Cerebellar cortex (tissue), 1 donor: Measurements from ENCODE around the gene EIPR1.
A peak's percentile ranks its signal among the peaks of the same experiment; 100 is the strongest.
"Not testable (repeated sequence)": the region's sequence is repeated elsewhere in the genome, so short reads cannot be mapped to it uniquely, and the experiment has no call there.

Experiments used
- DNase-seq: peaks from one replicate; pipeline ENCODE4 v3.0.0-alpha.2; 2015; ENCODE audit warnings: low spot score

EIPR1 gene

DNA sequence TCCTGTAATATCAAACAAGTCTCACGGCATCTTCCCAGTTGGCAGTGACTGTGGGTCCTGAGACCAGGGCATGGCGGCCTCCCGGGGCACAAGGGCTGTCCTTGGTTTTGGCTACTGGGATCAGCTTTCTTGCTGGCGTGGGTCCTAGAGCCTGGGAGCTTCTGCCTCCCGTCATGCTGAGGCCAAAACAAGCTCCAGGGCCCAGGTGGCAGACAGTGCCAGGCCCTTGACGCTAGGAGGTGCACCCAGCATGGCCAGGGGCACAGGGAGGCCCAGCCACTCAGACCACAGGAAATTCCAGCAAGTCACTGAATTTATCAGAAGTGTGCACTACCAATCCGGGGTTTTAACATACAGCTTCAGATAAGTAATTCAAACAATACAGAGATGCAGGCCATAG, 184.7 kb downstream of the EIPR1 start:
- DNase-seq = peak; percentile 59

DNA sequence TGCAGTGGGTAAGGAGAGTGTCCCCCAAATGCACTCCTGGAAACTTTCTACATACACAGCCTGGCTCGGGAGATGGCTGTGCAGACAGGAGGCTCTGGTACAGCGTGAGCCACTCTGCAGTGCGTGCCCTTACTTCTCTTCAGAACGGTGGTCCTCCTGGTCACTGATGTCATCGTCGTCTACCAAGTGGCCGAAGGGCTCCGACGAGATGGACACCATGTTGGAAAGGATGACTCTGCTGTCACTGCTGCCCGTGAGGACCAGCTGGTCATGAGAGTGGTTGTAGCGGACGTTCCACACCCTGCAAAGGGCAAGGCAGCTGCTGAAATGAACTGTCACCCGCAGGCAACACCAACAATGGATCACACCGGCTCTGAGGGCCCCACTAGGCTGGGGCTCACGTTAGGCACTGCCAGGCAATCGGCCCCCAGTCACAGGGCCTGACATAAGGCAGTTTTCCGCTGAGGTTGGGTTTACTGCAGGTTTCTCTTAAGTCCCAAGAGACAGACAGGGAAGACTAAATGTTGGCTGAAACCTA, 185.3 kb downstream of the EIPR1 start:
- no peak for DNase-seq

DNA sequence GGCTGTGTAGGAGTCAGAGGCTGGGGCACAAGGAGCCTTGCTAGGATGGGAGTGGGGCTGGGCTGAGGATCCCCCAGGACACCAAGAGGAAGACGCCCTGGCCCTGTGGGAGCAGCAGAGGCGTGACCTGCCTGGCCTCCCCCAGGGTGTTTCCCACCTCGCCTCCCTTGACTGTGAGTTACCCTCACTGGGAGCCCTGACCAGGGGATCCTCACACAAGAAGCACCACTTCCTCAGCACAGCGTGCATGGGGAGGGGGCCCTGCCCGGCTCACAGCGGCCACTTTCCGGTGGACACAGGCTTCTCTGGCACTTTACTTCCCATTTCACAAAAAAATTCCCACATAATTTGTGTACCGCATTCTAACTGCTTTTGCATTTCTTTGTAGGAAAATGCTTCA, 187.7 kb downstream of the EIPR1 start:
- DNase-seq = no peak

DNA sequence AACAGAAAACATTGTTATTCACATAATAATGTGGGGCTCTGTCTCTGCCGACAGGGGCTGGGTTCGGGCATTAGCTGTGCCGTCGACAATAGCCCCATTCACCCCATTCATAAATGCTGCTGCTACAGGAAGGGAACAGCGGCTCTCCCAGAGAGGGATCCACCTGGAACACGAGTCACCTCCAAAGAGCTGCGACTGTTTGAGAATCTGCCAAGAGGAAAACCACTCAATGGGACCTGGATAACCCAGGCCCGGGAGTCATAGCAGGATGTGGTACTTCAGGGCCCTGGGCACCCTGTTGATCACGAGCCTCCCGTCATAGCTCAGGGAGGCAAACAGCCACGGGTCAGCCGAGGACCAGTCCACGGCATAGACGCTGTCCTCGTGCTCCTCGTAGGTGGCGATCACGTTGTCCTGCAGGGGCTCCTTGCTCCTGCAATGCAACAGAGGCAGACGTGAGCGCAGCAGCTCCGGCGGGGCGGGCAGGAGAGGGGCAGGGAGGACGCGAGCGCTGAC, 188.5 kb downstream of the EIPR1 start:
- no peak for DNase-seq

DNA sequence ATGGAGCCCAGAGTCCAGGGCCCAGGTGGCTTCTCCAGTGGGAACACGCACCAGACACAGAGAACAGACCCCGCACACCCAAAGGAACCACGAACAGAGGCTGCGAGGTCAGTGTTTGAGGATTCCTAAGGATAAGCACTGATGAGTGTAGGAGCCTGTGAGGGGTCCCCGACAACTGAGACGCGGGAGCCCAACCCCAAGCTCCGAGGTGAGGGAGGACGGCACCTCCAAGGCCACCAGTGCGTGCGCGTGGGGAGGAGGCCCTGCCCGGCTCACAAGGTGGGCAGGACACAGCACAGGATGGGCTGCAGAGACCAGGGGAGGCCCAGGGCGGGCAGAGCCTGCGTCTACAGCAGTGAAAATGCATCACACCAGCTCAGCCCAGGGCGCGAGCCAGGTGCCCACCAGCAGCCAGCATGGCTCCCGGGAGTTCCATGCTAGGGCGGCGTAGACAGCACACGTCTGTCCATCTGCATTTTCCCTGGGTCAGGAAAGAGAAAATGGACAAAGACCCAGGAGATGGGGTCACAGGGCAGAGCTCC, 189.1 kb downstream of the EIPR1 start:
- DNase-seq = no peak

DNA sequence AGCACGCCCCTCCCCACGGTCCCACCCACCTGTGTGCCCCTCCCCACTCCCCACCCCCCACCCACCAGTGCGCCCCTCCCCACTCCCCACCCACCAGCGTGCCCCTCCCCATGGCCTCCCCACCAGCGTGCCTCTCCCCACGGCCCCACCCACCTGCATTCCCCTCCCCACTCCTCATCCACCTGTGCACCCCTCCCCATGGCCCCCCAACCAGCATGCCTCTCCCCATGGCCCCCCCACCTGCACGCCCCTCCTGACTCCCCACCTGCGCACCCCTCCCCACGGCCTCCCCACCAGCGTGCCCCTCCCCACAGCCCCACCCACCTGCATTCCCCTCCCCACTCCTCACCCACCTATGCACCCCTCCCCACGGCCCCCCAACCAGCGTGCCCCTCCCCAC, 190.2 kb downstream of the EIPR1 start:
- DNase-seq = no peak

DNA sequence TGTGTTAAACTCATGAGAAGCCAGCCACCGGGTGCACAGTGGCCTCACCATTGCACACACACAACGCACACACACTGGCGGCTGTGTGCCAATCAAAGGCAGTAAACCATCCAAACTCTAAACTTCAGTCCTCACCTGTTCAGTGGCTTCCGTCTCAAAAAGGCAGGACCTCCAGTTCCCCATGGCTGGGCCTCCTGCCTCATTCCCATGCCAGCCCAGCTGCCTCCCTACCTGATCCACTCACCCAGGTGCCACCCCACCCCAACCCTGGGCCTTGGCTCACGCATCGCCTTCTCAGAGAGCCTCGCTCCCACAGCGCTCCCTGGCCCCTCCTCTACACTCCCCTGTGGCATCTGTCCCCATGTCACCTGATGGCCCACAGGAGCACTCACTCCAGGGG, 190.9 kb downstream of the EIPR1 start:
- no peak for DNase-seq

DNA sequence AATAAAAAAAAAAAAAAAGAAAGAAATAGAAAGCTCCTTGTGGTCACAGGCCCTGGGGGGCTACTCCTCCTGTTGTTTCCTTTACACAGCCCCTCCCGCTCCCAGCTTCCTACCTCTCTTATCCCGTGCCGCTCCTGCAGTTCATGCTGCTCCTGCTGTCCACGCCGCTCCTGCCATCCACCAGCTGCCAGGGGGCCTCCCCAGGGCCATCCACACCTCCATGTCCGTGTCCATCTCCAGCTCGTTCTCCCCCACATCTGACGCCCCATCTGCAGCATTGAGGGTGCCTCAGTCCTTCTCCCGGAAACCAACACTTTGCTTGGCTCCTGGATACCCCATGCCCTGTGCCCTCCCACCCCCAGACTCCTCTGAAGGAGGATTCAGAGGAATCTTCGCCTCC, 191.7 kb downstream of the EIPR1 start:
- no peak for DNase-seq

DNA sequence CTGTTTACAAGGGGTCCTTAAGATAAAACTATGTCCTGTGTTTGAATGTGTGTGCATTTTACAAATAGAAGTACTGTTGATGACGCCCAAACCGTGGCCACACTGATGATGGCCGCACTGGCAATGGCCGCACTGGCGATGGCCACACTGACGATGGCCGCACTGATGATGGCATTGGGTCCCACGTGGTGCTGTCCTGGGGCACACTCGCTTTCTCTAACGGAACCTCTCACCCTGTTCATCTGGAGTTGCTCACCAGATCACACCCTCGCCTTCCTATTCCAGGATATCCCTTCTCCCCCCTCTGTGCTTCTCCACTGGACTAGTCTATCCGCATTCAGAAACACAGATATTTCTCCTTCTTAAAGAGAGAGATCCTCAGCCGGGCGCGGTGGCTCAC, 192.4 kb downstream of the EIPR1 start:
- DNase-seq = no peak

DNA sequence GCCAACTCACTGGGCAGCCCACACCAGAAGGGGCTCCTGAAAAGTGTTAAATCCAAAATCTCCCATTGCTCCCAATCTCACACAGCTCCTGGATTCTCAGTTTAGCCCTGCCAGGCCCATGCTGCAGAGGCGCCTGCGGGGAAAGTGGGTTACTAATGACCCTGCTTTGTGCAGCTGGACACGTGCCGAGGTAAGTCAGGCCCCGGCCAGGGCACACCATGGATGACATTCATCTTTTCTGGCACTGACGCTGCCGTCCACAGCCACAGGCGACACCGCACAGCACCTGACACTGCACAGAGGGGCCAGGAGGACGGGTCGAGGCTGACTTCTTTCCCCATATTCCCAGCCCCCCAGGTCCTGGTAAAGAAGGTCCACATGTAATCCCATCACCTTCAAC, 193.5 kb downstream of the EIPR1 start:
- no peak for DNase-seq

DNA sequence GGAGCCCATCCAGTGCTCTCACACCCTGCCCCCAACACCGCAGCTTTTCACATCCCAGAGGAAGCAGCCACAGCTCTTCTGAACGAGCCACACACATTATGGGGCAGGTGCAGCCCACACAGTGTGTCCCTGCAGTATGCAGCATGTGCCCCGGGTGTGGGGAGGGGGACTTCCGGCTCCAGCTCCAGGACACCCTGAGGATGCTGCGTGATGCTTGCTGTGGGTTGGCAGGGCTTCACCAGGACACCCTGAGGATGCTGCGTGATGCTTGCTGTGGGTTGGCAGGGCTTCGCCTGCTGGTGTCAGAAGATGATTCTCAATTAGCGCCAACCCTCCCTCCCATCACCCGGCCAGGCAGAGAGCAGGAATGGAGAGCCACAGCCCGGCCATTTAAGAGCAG, 193.9 kb downstream of the EIPR1 start:
- DNase-seq = peak; percentile 13

DNA sequence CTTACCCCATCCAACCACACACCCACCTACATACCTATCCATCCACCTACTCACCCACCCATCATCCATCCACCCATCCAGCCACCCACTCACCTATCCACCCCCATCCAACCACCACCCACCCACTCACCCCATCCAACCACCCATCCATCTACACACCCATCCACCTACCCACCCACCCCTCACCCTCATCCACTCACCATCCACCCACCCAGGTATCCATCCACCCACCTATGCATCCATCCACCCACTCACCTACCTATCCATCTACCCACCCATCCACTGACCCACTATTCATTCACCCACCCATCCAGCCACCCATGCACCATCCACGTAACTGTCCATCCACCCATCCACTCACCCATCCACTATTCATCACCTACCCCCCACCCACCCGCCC, 194.8 kb downstream of the EIPR1 start:
- DNase-seq = no peak

DNA sequence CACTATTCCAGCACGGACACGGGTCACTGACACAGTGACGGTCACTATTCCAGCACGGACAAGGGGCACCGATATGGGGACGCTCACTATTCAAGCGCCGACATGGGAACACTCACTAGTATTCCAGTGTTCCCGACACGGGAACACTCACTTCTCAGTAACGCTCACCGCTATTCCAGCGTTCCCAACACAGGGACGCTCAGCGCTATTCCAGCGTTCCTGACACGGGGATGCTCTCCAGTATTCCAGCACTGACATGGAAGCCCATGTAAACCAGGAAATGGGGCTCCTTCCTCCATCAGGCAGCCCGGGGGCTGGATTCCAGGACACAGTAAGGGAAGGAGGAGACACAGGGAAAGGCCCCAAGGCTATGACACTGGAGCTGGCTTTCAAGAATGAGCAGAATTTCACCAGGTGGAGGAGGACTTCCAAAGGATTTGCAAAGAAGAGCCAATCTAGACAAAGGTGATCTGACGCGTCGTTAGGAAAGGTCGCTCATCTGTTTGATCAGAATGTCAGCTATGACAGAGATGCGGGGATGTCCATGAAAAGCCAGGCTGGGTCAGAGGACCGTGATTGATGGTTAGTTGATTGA, 196.1 kb downstream of the EIPR1 start:
- DNase-seq = no peak

DNA sequence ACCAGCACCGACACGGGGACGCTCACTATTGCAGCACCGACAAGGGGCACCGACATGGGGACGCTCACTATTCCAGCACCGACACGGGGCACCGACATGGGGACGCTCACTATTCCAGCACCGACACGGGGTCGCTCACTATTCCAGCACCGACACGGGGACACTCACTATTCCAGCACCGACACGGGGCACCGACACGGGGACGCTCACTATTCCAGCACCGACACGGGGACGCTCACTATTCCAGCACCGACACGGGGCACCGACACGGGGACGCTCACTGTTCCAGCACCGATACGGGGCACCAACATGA, 196.8 kb downstream of the EIPR1 start:
- not testable (repeated sequence) for DNase-seq

DNA sequence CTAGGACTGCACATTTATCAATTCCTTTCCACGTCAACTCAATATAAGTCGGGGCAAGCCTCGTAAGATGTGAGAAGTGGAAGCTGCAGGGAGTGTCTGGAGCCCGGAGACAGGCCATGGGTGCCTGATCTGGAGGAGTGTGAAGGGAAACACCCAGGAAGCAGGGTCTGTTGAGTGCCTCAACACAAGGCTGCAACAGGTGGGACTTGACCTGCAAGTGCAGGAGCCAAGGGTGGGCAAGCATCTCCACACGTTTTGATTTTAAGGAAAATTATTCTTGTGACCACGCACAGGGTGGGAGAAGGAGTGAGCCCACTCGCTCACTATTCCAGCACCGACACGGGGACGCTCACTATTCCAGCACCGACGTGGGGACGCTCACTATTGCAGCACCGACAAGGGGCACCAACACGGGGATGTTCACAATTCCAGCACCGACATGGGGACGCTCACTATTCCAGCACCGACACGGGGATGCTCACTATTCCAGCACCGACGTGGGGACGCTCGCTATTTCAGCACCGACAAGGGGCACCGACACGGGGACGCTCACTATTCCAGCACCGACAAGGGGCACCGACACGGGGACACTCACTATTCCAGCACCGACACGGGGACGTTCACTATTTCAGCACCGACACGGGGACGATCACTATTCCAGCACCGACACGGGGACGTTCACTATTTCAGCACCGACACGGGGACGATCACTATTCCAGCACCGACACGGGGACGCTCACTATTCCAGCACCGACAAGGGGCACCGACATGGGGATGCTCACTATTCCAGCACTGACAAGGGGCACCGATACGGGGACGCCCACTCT, 197.3 kb downstream of the EIPR1 start:
- DNase-seq = no peak

DNA sequence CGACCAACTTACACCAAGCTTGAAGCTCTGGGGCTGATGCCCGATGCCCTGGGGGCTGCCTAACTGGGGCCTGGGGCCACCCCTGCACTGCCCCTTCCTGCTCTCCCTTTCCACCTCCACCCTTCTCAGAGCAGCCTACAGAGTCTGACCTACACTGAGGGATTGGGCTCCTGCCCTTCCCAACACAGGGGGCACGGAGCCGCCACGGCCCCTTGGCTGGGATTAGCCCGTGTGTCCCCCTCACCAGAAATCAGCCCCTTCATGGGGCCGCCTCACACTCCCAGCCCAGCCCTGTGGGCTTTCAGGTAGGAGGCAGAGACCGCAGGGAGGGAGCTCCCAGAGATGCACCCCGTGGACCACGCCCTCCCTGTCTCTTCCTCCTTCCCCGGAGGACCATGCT, 198.0 kb downstream of the EIPR1 start:
- DNase-seq = no peak

DNA sequence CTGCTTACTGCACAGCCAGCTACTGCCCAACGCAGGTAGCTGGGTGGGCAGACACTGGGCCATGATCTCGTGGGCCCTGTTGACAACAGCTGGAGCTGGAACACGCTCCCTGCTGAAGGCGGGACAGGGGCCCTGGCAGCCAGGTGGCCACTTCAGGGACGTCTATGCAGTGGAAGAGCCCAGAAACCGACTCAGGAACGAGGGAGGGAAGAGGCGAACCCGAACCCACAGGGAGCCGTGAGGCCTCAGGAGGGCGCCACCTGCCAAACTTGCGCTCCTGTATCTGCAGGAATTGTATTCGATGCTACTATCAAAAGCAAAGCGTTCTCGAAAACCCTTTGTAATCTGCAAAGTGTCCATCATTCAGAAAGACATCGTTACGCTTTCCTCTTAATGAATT, 198.4 kb downstream of the EIPR1 start:
- no peak for DNase-seq

DNA sequence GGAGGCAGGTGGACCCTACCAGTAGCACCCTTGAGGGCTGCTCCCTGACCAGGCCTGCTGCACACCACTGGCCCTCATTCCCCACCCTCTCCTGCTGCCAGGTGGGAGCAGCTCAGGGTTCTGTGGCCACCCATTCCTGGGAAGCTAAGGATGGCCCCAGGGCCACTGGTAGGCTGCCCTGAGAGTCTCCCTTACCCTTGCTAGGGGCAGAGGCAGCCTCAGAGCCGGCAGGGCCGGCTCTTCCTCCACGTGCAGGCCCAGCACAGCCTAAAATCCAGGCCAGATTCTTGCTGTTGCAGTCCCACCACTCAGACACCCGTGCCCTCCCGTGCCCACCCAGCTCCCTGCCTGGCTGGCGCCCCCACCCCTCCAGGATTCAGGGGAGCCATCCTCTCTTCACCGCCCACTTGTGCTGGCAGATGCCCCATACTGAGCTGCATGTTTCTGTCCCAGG, 199.0 kb downstream of the EIPR1 start:
- no peak for DNase-seq

DNA sequence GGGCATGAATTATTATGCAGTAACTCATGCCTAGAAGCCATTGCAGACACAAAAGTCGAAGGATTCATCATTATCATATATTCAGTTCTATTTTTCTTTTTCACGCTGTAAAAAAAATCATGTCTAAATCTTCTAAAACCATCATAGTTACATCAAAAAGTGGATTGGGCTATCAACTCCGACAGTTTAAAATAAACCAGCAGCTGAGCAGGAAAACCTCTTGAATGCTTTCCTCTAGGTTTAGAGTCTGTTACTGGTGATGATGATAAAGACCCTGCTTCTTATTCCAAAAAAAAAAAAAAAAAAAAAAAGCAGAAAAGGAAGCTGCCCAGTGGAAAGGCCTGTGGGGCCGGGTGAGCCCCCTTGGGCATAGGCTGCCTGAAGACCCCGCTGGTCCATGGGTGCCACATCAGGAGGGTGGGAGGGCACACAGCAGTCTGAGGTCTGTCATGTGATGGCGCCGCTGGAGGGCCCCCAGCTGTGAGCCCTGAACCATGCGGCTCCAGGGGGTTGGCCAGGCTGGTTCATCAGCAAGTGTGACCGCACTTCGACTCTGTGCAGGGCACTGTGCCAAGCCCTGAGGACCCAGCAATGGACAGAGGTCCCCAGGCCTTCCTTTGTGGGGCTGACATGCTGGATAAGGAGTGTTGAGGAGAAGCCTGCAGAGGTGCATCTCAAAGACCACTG, 199.6 kb downstream of the EIPR1 start:
- DNase-seq = no peak

DNA sequence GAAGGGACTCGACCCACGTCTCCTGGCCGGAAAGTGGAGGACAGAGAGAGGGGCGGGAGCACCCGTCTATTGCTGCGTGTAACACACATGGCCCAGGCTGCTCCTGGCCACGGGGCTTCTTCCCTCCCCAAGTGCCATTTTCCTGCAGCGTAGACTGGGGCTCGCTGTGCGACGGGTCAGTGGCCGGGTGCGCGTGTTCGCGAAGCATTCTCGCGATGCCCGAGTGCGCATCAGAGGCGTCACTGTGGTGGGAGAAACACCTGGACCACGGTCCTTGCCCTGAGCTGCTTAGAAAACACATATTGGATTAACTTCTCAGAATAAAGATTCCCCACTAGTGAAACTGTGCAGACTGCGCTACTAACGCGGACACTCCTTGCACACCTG, 200.8 kb downstream of the EIPR1 start:
- no peak for DNase-seq

DNA sequence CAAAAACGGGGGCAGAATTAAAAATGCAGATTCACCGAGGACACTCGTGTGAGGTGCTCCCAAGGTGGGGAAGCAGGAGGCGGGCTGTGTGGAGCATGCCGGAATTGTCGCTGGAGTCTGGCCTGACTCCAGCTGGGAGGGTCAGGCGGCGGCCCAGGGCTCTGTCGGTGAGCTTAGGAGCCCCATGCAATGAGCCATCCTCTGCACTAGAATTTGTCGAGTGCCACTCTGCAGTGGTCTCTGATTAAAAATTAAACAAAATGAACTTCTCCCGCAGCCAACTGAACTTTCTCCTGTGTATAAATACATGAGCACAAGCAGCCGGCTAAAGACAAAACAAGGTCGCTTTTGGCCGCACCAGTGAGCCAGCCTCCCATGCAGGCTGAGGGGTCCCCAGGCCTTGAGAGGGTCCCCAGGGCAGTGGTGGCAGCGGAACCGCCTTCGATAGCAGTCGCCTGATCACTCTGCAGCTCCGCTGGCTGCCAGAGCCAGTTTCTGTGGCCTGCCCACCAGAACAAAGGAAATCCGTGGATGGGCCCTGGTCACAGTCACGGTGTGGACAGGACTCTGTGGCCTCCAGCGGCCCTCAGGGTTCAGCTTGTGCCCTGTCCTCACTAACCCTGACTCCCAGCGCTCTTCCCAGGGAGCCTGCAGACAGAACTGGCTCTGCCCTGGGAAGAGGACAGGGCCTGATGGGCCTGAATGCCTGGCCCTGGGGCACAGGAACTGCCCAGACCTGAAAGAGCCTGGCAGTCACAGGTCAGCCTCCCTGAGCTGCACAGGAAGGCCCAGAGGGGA, 201.3 kb downstream of the EIPR1 start:
- no peak for DNase-seq

DNA sequence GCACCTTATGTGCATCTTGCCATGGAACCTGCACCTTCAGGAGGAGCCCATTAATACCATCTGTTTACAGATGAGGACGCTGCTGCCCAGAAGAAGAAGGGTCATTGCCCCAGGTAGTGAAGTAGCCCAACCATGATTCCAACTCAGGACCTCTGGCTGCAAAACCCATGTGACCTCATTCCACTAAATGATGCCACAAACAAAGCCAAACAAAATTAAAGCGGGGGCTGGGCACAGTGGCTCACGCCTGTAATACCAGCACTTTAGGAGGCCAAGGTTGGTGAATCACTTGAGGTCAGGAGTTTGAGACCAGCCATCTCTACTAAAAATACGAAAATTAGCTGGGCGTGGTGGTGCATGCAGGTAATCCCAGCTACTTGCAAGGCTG, 202.1 kb downstream of the EIPR1 start:
- no peak for DNase-seq
